Measurements from ENCODE around the gene SEPSECS. TPM values are rescaled to one million over a fixed set of nuclear protein-coding genes. Genes with fewer than 3 reads are reported as not detected.
"Not testable (repeated sequence)": the region's sequence is repeated elsewhere in the genome, so short reads cannot be mapped to it uniquely, and the experiment has no call there.

The SEPSECS gene
- polyA plus RNA-seq, 1 donor (not counting 4 experiments of a cell fraction or from before 2014, with no cell fraction given): 6.6 TPM

- TF ChIP-seq EZH2 (IDR thresholded peaks at IDR 0.05; ENCODE audit: low read length): peak; percentile 91
- TF ChIP-seq CTCF (optimal IDR thresholded peaks at IDR 0.05 in 1 of 3, IDR thresholded peaks at IDR 0.05 in 1 of 3, conservative IDR thresholded peaks at IDR 0.05 in 1 of 3; ENCODE audit: extremely low read depth in 1 of 3, insufficient read depth in 2 of 3, low read length in 3 of 3): no peak
- H2AFZ ChIP-seq (ENCODE audit: control insufficient read depth, low read length): no peak overlapping the region
- H3K79me2 ChIP-seq (ENCODE audit: control insufficient read depth, insufficient read depth, low read length): no peaks in the 10 kb centered on the region
- FAIRE-seq (no peak), DNase-seq (ENCODE audit: low read depth, low spot score) (no peak)
- H3K27ac ChIP-seq (ENCODE audit: control insufficient read depth, insufficient read depth, low read length): no peak overlapping the region
- H3K36me3 ChIP-seq (ENCODE audit: control insufficient read depth in 2 of 2, extremely low read depth in 1 of 2, insufficient read depth in 2 of 2, low read length in 2 of 2): no peaks in the 10 kb centered on the region
- H3K9ac ChIP-seq (ENCODE audit: control insufficient read depth, extremely low read depth, insufficient read depth, low read length): no peak overlapping the region
- no peak overlapping the region for H3K4me2 ChIP-seq (ENCODE audit: control insufficient read depth, extremely low read depth, insufficient read depth, low read depth, low read length)
- no peak overlapping the region for H3K4me3 ChIP-seq (ENCODE audit: control insufficient read depth in 2 of 3, extremely low read depth in 1 of 3, insufficient read depth in 2 of 3, low read depth in 1 of 3, low read length in 3 of 3)
- no peaks in the 10 kb centered on the region for H3K4me1 ChIP-seq (ENCODE audit: control insufficient read depth, extremely low read depth, insufficient read depth, low read length)
- H3K9me3 ChIP-seq (ENCODE audit: control insufficient read depth, low read depth, low read length): no peaks in the 10 kb centered on the region
- H3K9me1 ChIP-seq (ENCODE audit: control insufficient read depth, extremely low read depth, insufficient read depth, low read length): no peaks in the 10 kb centered on the region
- peaks cover 35% of the 10 kb centered on the region for H3K27me3 ChIP-seq (ENCODE audit: control insufficient read depth, extremely low read depth, insufficient read depth, low read length)
- no peaks in the 10 kb centered on the region for H4K20me1 ChIP-seq (ENCODE audit: control insufficient read depth, extremely low read depth, insufficient read depth, low read length)
- dilution Hi-C loops (cut with MboI; ENCODE audit: extremely low pct_ligation_motif_present, low sequenced_read_pairs): no loop called here
These were observed 71.9 kb downstream of the SEPSECS start for GRCh38 chr4:25088093-25088952.

GRCh38 chr4:25085671-25086070 is 74.6 kb downstream of the SEPSECS start:
- dilution Hi-C loops (cut with MboI; ENCODE audit: extremely low pct_ligation_motif_present, low sequenced_read_pairs): no loop called here
- DNase-seq (ENCODE audit: low read depth, low spot score) (no peak), FAIRE-seq (no peak)
- Histone ChIP-seq H3K4me2 (ENCODE audit: control insufficient read depth, extremely low read depth, insufficient read depth, low read depth, low read length) (no peak overlapping the region), H3K79me2 (ENCODE audit: control insufficient read depth, insufficient read depth, low read length) (no peaks in the 10 kb centered on the region), H3K36me3 (ENCODE audit: control insufficient read depth in 2 of 2, extremely low read depth in 1 of 2, insufficient read depth in 2 of 2, low read length in 2 of 2) (no peaks in the 10 kb centered on the region), H3K27me3 (ENCODE audit: control insufficient read depth, extremely low read depth, insufficient read depth, low read length) (peaks cover 40% of the 10 kb centered on the region), H4K20me1 (ENCODE audit: control insufficient read depth, extremely low read depth, insufficient read depth, low read length) (no peaks in the 10 kb centered on the region), H2AFZ (ENCODE audit: control insufficient read depth, low read length) (no peak overlapping the region), H3K9me3 (ENCODE audit: control insufficient read depth, low read depth, low read length) (no peaks in the 10 kb centered on the region), H3K4me3 (ENCODE audit: control insufficient read depth in 2 of 3, extremely low read depth in 1 of 3, insufficient read depth in 2 of 3, low read depth in 1 of 3, low read length in 3 of 3) (no peak overlapping the region), H3K4me1 (ENCODE audit: control insufficient read depth, extremely low read depth, insufficient read depth, low read length) (no peaks in the 10 kb centered on the region), H3K9ac (ENCODE audit: control insufficient read depth, extremely low read depth, insufficient read depth, low read length) (no peak overlapping the region), H3K9me1 (ENCODE audit: control insufficient read depth, extremely low read depth, insufficient read depth, low read length) (no peaks in the 10 kb centered on the region), H3K27ac (ENCODE audit: control insufficient read depth, insufficient read depth, low read length) (no peak overlapping the region)
- no peak for TF ChIP-seq EZH2 (IDR thresholded peaks at IDR 0.05; ENCODE audit: low read length)
- TF ChIP-seq CTCF (optimal IDR thresholded peaks at IDR 0.05 in 1 of 3, IDR thresholded peaks at IDR 0.05 in 1 of 3, conservative IDR thresholded peaks at IDR 0.05 in 1 of 3; ENCODE audit: extremely low read depth in 1 of 3, insufficient read depth in 2 of 3, low read length in 3 of 3): no peak

GRCh38 chr4:25083441-25083840 is 76.8 kb downstream of the SEPSECS start:
- H3K9me3 ChIP-seq (ENCODE audit: control insufficient read depth, low read depth, low read length); H3K36me3 ChIP-seq (ENCODE audit: control insufficient read depth in 2 of 2, extremely low read depth in 1 of 2, insufficient read depth in 2 of 2, low read length in 2 of 2); FAIRE-seq; H3K27ac ChIP-seq (ENCODE audit: control insufficient read depth, insufficient read depth, low read length); H3K9ac ChIP-seq (ENCODE audit: control insufficient read depth, extremely low read depth, insufficient read depth, low read length); H3K4me2 ChIP-seq (ENCODE audit: control insufficient read depth, extremely low read depth, insufficient read depth, low read depth, low read length); H3K4me3 ChIP-seq (ENCODE audit: control insufficient read depth in 2 of 3, extremely low read depth in 1 of 3, insufficient read depth in 2 of 3, low read depth in 1 of 3, low read length in 3 of 3); H2AFZ ChIP-seq (ENCODE audit: control insufficient read depth, low read length); H4K20me1 ChIP-seq (ENCODE audit: control insufficient read depth, extremely low read depth, insufficient read depth, low read length); H3K9me1 ChIP-seq (ENCODE audit: control insufficient read depth, extremely low read depth, insufficient read depth, low read length); DNase-seq (ENCODE audit: low read depth, low spot score); H3K79me2 ChIP-seq (ENCODE audit: control insufficient read depth, insufficient read depth, low read length); H3K4me1 ChIP-seq (ENCODE audit: control insufficient read depth, extremely low read depth, insufficient read depth, low read length); dilution Hi-C loops (cut with MboI; ENCODE audit: extremely low pct_ligation_motif_present, low sequenced_read_pairs): not testable (repeated sequence)
- peaks cover 19% of the 10 kb centered on the region for H3K27me3 ChIP-seq (ENCODE audit: control insufficient read depth, extremely low read depth, insufficient read depth, low read length)

All from keratinocyte (primary cell).